ENCODE results near the gene NID2. TPM values are rescaled to one million over a fixed set of nuclear protein-coding genes. Genes with fewer than 3 reads are reported as not detected.

NID2 gene
- total and polyA plus RNA-seq, 2 donors (not counting 1 experiment from before 2014, with no cell fraction given) = not detected

DNA sequence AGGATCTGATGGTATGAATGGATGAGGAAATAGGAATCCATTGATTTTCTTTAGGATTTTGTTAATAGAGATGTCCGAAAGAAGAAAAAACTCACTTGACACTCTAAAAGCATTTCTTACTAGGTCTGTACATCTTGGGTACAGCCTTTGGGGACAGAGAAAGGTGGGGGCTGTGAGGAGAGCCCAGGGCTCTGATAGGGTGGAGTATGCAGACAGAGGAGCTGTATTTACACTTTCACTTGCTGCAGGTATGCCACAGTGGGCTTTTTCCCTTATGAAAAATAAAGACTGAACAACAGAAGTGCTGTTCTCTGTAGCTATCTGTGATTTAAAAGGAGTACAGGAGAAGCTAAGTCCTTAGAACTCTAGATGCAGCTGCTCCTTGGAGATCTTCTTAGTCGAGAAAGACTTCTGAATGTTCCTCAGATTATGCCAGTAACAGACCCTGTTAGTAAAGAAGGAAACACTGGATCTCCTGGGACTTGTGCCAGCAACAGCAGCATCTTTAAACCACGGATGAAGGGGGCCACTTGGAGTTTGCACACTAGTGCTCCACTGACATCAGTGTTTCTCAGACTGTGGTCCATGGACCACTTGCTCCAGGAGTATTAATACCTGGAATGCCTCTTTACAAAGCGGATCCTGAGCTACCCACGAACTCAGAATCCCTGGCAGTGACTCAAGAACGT is 98.9 kb downstream of the NID2 start:
- peaks cover 6 to 9% of the 10 kb centered on the region in 2 experiments for H3K36me3 ChIP-seq (replicated peaks in 1 of 2; ENCODE audit: control extremely low read depth in 1 of 2, control insufficient read depth in 1 of 2, extremely low read depth in 1 of 2, insufficient read depth in 2 of 2, low read length in 1 of 2)
- no peak overlapping the region for H3K27ac ChIP-seq (ENCODE audit: low read length in 2 of 2)
- ChIA-PET POLR2A (no interaction called here), CTCF (interaction anchor here (1.7 to 5.3 kb wide), 2 partner anchors 9 to 12 kb away, joined by 8 to 30 read pairs; no protein-coding TSS in a partner anchor)
- TF ChIP-seq, protein P1, sequence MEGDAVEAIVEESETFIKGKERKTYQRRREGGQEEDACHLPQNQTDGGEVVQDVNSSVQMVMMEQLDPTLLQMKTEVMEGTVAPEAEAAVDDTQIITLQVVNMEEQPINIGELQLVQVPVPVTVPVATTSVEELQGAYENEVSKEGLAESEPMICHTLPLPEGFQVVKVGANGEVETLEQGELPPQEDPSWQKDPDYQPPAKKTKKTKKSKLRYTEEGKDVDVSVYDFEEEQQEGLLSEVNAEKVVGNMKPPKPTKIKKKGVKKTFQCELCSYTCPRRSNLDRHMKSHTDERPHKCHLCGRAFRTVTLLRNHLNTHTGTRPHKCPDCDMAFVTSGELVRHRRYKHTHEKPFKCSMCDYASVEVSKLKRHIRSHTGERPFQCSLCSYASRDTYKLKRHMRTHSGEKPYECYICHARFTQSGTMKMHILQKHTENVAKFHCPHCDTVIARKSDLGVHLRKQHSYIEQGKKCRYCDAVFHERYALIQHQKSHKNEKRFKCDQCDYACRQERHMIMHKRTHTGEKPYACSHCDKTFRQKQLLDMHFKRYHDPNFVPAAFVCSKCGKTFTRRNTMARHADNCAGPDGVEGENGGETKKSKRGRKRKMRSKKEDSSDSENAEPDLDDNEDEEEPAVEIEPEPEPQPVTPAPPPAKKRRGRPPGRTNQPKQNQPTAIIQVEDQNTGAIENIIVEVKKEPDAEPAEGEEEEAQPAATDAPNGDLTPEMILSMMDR (IDR thresholded peaks at IDR 0.05) = no peak
- no peak for TF ChIP-seq EZH2 (IDR thresholded peaks at IDR 0.05; ENCODE audit: borderline replicate concordance, insufficient read depth, low read depth, low read length, poor library complexity, severe bottlenecking)
- Mint-ChIP-seq H3K9me3 (ENCODE audit: insufficient read depth) (no peaks in the 10 kb centered on the region), H3K27me3 (no peaks in the 10 kb centered on the region), H3K4me1 (no peaks in the 10 kb centered on the region), H3K4me3 (no peak overlapping the region), H3K27ac (no peak overlapping the region)
- ATAC-seq (ENCODE audit: low read depth) = no peak
- no peaks in the 10 kb centered on the region for H4K20me1 ChIP-seq (ENCODE audit: control insufficient read depth, insufficient read depth, low read length, poor library complexity, severe bottlenecking)
- no peaks in the 10 kb centered on the region for H3K4me1 ChIP-seq (ENCODE audit: control insufficient read depth in 2 of 2, insufficient read depth in 2 of 2, low read length in 2 of 2)
- no peaks in the 10 kb centered on the region for H3K27me3 ChIP-seq (replicated peaks in 1 of 4; ENCODE audit: control extremely low read depth in 1 of 4, control insufficient read depth in 3 of 4, insufficient read depth in 4 of 4, low read length in 3 of 4)
- H3K79me2 ChIP-seq (ENCODE audit: control insufficient read depth, insufficient read depth, low read length) = no peaks in the 10 kb centered on the region
- no peak overlapping the region for H2AFZ ChIP-seq (ENCODE audit: insufficient read depth, low read depth, low read length, poor library complexity, severe bottlenecking)
- no peak for DNase-seq
- intact Hi-C loops (cut with micrococcal nuclease) = no loop called here
- H3K9ac ChIP-seq (ENCODE audit: low read length) = no peak overlapping the region
- H3K4me3 ChIP-seq (ENCODE audit: control extremely low read depth in 1 of 5, extremely low read depth in 1 of 5, insufficient read depth in 1 of 5, low read depth in 2 of 5, low read length in 4 of 5) = no peak overlapping the region
- H3K9me3 ChIP-seq (ENCODE audit: control extremely low read depth in 1 of 3, control insufficient read depth in 2 of 3, insufficient read depth in 1 of 3, low read length in 2 of 3) = no peaks in the 10 kb centered on the region
- 67% methylated on average over 5 of the region's 6 CpGs for WGBS (ENCODE audit: insufficient coverage)
- no peak overlapping the region for H3K4me2 ChIP-seq (replicated peaks; ENCODE audit: low read depth, low read length, poor library complexity, severe bottlenecking)

DNA sequence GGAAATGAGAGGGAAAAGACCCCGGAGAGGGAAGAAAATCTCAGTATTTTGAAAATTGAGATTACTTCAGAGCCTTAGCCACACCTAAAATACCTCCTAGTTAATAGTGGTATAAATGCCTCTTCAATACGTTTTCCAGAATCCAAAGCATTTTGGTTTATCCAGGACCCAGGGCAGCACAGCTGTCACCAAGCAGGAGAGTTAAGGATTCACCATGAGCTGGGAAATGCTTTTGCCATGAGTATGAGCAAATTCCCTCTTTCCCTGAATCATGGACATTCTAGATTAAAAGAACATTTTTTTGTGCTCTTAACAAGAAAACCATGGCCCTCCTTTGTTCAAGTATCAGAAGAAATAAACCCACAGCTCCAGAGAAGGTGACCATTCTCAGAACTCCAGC is 101.3 kb downstream of the NID2 start:
- no peak for TF ChIP-seq EZH2 (IDR thresholded peaks at IDR 0.05; ENCODE audit: borderline replicate concordance, insufficient read depth, low read depth, low read length, poor library complexity, severe bottlenecking)
- TF ChIP-seq, protein P1 (IDR thresholded peaks at IDR 0.05) = no peak
- Mint-ChIP-seq H3K9me3 (ENCODE audit: insufficient read depth) (no peaks in the 10 kb centered on the region), H3K4me3 (no peak overlapping the region), H3K4me1 (peaks cover 8% of the 10 kb centered on the region), H3K27ac (no peak overlapping the region), H3K27me3 (no peaks in the 10 kb centered on the region)
- no peak for ATAC-seq (ENCODE audit: low read depth)
- no peak overlapping the region for H3K4me3 ChIP-seq (ENCODE audit: control extremely low read depth in 1 of 5, extremely low read depth in 1 of 5, insufficient read depth in 1 of 5, low read depth in 2 of 5, low read length in 4 of 5)
- intact Hi-C loops (cut with micrococcal nuclease) = no loop called here
- no peaks in the 10 kb centered on the region for H4K20me1 ChIP-seq (ENCODE audit: control insufficient read depth, insufficient read depth, low read length, poor library complexity, severe bottlenecking)
- CTCF ChIA-PET = interaction anchor here (0.6 to 5.3 kb wide), 2 partner anchors 11 to 20 kb away, joined by 3 to 30 read pairs; no protein-coding TSS in a partner anchor
- no peaks in the 10 kb centered on the region for H3K27me3 ChIP-seq (replicated peaks in 1 of 4; ENCODE audit: control extremely low read depth in 1 of 4, control insufficient read depth in 3 of 4, insufficient read depth in 4 of 4, low read length in 3 of 4)
- H3K9ac ChIP-seq (ENCODE audit: low read length) = no peak overlapping the region
- peaks cover 9 to 12% of the 10 kb centered on the region in 2 experiments for H3K36me3 ChIP-seq (replicated peaks in 1 of 2; ENCODE audit: control extremely low read depth in 1 of 2, control insufficient read depth in 1 of 2, extremely low read depth in 1 of 2, insufficient read depth in 2 of 2, low read length in 1 of 2)
- WGBS (ENCODE audit: insufficient coverage) = no CpG with 5 or more reads among the region's 2 CpGs
- no peaks in the 10 kb centered on the region for H3K4me1 ChIP-seq (ENCODE audit: control insufficient read depth in 2 of 2, insufficient read depth in 2 of 2, low read length in 2 of 2)
- H2AFZ ChIP-seq (ENCODE audit: insufficient read depth, low read depth, low read length, poor library complexity, severe bottlenecking) = no peak overlapping the region
- no peaks in the 10 kb centered on the region for H3K79me2 ChIP-seq (ENCODE audit: control insufficient read depth, insufficient read depth, low read length)
- DNase-seq = no peak
- POLR2A ChIA-PET = no interaction called here
- H3K27ac ChIP-seq (ENCODE audit: low read length in 2 of 2) = no peak overlapping the region
- H3K4me2 ChIP-seq (replicated peaks; ENCODE audit: low read depth, low read length, poor library complexity, severe bottlenecking) = no peak overlapping the region
- no peaks in the 10 kb centered on the region for H3K9me3 ChIP-seq (ENCODE audit: control extremely low read depth in 1 of 3, control insufficient read depth in 2 of 3, insufficient read depth in 1 of 3, low read length in 2 of 3)

All from B cell (primary cell).